Measurements from ENCODE around the gene PDE4D. TPM values are rescaled to one million over a fixed set of nuclear protein-coding genes. Genes with fewer than 3 reads are reported as not detected.

The PDE4D gene
- total RNA-seq, 6 experiments from 2014 or later, result 1.6 to 10.3 (median 5.6) TPM

DNA sequence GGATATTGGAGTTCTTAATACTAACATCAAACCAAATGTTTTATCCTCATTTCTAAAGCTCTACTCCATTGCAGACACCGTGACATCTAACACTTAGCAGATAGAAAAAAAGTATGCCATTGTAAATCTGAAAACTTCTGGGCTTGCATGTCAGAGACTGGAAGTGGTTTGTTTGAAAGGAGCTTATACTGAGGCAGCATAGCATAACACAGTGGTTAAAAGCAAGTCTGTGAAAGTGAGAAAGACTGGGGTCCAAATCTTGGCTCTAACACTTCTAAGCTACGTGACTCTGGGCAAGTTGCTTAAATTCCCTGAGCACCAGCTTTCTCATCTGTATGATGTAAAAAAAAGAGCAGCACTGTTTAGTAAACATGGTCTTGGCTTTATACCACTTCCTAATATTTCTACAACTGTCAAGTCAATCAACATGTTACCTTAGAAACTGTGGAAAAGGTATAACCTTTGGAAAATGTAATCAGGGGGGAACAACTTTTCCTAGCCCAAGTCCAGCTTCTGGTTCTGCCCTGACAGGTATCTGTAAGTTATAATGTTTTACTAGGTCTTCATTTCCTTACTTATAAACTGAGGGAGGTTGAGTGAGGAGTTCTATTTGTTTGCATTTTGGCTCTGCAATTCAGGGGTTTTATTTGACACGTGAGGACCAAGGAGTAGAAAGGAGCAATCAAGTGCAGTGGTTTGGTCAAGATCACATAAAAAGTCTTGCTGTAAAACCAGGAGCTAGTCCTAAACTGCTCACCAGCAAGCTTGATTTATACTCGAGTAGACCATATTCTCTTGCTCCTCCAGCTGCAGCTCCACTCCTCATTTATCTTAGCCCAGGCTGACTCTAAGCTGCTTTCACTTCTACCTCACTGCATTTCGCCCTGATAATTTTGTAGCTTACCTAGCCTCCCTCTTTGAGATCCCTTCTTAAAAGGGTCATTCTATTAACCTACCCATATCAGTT is 769.6 kb downstream of the PDE4D start:
- Histone ChIP-seq H3K27me3 (no peaks in the 10 kb centered on the region), H3K4me1 (no peaks in the 10 kb centered on the region), H3K4me3 (no peak overlapping the region), H3K27ac (no peak overlapping the region), H3K9me3 (no peaks in the 10 kb centered on the region), H3K36me3 (no peaks in the 10 kb centered on the region)
- TF ChIP-seq, protein P1, sequence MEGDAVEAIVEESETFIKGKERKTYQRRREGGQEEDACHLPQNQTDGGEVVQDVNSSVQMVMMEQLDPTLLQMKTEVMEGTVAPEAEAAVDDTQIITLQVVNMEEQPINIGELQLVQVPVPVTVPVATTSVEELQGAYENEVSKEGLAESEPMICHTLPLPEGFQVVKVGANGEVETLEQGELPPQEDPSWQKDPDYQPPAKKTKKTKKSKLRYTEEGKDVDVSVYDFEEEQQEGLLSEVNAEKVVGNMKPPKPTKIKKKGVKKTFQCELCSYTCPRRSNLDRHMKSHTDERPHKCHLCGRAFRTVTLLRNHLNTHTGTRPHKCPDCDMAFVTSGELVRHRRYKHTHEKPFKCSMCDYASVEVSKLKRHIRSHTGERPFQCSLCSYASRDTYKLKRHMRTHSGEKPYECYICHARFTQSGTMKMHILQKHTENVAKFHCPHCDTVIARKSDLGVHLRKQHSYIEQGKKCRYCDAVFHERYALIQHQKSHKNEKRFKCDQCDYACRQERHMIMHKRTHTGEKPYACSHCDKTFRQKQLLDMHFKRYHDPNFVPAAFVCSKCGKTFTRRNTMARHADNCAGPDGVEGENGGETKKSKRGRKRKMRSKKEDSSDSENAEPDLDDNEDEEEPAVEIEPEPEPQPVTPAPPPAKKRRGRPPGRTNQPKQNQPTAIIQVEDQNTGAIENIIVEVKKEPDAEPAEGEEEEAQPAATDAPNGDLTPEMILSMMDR (IDR thresholded peaks at IDR 0.05), result no peak
- no peak for TF ChIP-seq POLR2A (IDR thresholded peaks at IDR 0.05)
- DNase-seq (no peak), ATAC-seq (no peak)
- intact Hi-C loops (cut with DNase I), result no loop called here
- 72% methylated on average over 5 of the region's 5 CpGs for WGBS (ENCODE audit: insufficient coverage, low coverage, low lambda C conversion rate, missing lambda C conversion rate)

GRCh38 chr5:59119480-59119879 is 774.0 kb downstream of the PDE4D start:
- ATAC-seq (no peak), DNase-seq (no peak)
- no peaks in the 10 kb centered on the region for H3K27me3 ChIP-seq
- no peak for TF ChIP-seq POLR2A (IDR thresholded peaks at IDR 0.05)
- intact Hi-C loops (cut with DNase I), result no loop called here
- H3K36me3 ChIP-seq, result no peaks in the 10 kb centered on the region
- 92% methylated on average over 1 of the region's 1 CpG for WGBS (ENCODE audit: insufficient coverage, low coverage, low lambda C conversion rate, missing lambda C conversion rate)
- H3K4me1 ChIP-seq, result no peaks in the 10 kb centered on the region
- no peak overlapping the region for H3K4me3 ChIP-seq
- H3K9me3 ChIP-seq, result no peaks in the 10 kb centered on the region
- no peak overlapping the region for H3K27ac ChIP-seq

- no peak for DNase-seq
- 44% methylated on average over 3 of the region's 3 CpGs for WGBS (ENCODE audit: insufficient coverage, low coverage, low lambda C conversion rate, missing lambda C conversion rate)
- intact Hi-C loops (cut with DNase I), result no loop called here
- Histone ChIP-seq H3K4me1 (no peaks in the 10 kb centered on the region), H3K4me3 (no peak overlapping the region), H3K9me3 (no peaks in the 10 kb centered on the region), H3K27ac (no peak overlapping the region), H3K36me3 (no peaks in the 10 kb centered on the region), H3K27me3 (no peaks in the 10 kb centered on the region)
- ATAC-seq, result no peak
- no peak for TF ChIP-seq POLR2A (IDR thresholded peaks at IDR 0.05)
- TF ChIP-seq, protein P1 (IDR thresholded peaks at IDR 0.05), result no peak
Measured at GRCh38 chr5:59117320-59117719, 776.2 kb downstream of the PDE4D start.

DNA sequence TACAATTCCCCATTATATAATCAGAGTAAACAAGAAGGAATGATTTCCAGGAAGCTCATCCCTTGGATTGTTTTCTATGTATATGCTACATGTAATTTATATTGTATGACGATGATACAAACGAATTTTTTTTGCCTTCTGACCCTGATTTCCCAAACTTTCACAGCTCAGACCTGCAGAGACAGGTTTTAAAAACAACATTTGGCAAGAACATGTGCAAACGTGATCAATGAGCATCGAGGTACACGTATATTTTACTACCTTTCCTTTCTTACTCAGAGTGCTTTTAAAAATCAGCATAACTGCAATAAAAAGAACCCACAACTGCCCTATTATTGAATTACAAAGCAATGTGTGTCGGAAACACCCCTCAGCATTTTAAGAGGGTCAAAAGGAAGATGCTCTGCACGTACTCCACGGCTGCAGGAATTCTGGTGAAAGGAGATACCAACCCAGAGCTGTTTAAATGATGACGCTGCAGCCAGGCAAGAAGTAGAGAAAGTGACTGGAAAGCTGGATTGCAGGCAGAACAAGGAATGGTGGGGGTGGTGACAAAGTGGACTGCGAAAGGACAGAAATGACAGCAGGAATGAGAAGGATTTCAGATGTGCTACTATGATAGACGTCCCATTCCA is 777.2 kb downstream of the PDE4D start:
- Histone ChIP-seq H3K27me3 (no peaks in the 10 kb centered on the region), H3K4me1 (no peaks in the 10 kb centered on the region), H3K4me3 (no peak overlapping the region), H3K9me3 (no peaks in the 10 kb centered on the region), H3K27ac (no peak overlapping the region), H3K36me3 (no peaks in the 10 kb centered on the region)
- peak in 1 of 3 donors; percentile 28 for DNase-seq
- WGBS (ENCODE audit: insufficient coverage, low coverage, low lambda C conversion rate, missing lambda C conversion rate), result 65% methylated on average over 11 of the region's 11 CpGs
- peak in 2 of 4 donors; percentile 44 to 62 for ATAC-seq
- intact Hi-C loops (cut with DNase I), result no loop called here
- TF ChIP-seq, protein P1 (IDR thresholded peaks at IDR 0.05), result no peak
- no peak for TF ChIP-seq POLR2A (IDR thresholded peaks at IDR 0.05)

- TF ChIP-seq, protein P1 (IDR thresholded peaks at IDR 0.05), result no peak
- TF ChIP-seq POLR2A (IDR thresholded peaks at IDR 0.05), result no peak
- Histone ChIP-seq H3K4me3 (no peak overlapping the region), H3K36me3 (no peaks in the 10 kb centered on the region), H3K9me3 (no peaks in the 10 kb centered on the region), H3K4me1 (no peaks in the 10 kb centered on the region), H3K27ac (no peak overlapping the region), H3K27me3 (no peaks in the 10 kb centered on the region)
- no peak for DNase-seq
- peak in 1 of 4 donors; percentile 14 for ATAC-seq
- intact Hi-C loops (cut with DNase I), result no loop called here
Measured at GRCh38 chr5:59115345-59115744, 778.2 kb downstream of the PDE4D start.

Data from right lobe of liver (tissue), 6 donors.